UCSD-AML1 (cell line): ENCODE data around the gene RNF212B.

Experiments
- DNase-seq: peaks from one replicate; lab custom pipeline; 2025; ENCODE audit not compliant: unreplicated experiment; lab: John Stamatoyannopoulos, UW

RNF212B gene

DNA sequence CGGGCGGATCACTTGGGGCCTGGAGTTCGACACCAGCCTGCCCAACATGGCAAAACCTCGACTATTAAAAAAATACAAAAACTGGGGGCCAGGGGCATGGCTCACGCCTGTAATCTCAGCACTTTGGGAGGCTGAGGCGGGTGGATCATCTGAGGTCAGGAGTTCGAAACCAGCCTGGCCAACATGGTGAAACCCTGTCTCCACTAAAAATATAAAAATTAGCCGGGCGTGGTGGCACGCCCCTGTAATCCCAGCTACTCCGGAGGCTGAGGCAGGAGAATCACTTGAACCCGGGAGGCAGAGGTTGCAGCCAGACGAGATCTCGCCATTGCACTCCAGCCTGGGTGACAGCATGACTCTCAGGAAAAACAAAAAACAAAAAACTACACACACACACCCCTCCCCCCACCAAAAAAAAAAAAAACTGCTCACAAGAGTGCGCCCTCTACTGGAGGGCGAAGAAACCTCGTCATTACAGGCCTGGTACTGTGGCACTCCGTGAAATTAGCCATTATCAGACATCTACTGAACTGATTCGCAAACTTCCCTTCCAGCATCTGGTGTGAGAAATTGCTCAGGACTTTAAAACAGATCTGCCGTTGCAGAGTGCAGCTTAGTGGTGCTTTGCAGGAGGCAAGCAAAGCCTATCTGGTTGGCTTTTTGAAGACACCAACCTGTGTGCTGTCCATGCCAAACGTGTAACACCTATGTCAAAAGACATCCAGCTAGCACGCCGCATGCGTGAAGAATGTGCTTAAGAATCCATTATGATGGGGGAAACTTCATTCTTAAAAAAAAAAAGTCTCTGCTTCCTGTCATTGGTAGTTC lies 57.2 kb downstream of the RNF212B start:
- peak; percentile 45 for DNase-seq

DNA sequence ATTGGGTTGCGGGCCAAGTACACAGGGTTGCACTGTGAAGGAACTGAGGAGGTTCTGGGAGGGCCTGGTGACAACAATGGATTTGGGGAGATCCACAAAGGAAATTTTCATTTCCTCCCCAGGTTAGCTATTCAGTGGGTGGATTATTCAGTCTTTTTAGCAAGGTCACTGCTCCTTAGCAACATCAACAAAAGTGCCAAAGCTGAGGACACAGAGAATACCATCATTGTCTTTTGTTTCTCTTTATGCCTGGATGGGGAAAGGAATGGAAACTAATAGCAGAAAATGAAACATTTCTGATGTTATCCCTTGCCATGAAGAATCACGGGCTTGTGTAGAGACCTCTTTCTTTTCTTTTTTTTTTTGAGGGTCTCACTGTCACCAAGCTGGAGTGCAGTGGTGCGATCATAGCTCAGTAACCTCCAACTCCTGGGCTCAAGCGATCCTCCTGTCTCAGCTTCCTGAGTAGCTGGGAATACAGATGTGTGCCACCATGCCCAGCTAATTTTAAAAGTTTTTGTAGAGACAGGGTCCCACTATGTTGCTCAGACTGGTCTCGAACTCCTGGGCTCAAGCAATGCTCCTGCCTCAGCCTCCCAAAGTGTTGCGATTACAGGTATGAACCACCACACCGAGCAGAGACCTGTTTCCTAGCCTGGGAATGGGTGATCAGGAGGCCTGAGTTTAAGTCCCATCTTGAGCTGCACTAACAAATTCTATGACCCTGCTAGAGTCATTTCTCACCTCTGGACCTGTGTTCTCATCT lies 58.5 kb downstream of the RNF212B start:
- DNase-seq, result no peak

GRCh38 chr14:23297096-23297495 lies 59.4 kb downstream of the RNF212B start:
- DNase-seq, result no peak

GRCh38 chr14:23297611-23298277 lies 60.0 kb downstream of the RNF212B start:
- DNase-seq, result no peak

- DNase-seq, result no peak
Measured at GRCh38 chr14:23299211-23299957, 61.6 kb downstream of the RNF212B start.

DNA sequence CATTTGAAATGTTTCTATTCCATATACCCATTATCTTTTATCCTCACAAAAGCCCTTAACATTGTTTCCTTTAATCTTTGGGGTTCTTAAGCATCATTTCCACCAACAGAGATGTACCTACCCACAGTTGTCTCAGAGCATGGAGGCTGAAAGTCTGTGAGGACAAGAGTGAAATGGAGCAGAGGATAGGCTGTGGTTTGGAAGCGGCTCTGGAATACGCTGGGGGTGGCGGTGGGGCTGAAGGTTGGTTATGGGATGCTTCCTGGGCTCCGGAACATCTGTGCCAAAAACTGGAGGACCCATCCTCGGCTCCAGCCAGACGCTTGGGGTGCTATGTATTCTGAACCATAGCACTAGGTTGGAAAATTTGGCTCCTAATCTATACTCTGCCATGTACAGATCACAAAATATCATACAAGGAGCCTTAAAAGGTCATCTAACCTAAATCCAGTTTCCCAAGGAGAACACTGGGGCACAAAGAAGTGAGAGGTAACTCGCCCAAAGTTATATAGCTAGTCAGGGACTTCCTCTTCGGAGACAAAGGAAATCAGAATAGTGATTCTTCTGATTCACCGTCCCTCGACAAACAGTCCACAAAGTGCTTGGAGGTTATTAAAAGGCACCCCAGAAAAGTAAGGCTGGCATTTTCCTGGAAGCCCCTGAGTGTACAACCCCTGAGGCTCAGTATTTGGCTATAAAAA lies 62.4 kb downstream of the RNF212B start:
- DNase-seq, result no peak

DNA sequence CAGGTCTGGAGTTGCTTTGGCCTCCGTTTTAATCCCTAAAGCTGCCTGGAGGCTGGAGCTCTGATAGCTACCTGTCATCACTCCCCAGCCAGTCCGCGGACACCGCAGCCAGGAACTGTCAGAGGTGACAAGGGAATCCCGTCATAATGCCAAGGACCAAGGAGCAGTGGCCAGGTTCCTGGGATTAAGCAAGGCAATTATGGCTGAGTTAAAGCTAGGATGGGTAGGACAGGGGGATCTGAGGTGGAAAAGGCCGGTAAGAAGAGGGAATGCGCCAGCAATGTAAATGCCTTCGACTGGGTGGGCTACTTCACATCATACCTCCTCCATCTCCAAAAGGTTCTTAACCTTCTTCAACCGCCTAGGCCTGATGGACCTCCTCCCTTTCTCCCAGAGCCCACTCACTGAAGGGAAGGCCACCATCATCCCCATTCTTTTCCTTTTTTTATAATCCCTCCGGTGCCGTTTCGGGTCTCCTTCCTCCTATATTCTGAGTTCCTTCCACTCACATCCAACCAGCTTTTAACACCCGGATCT lies 63.0 kb downstream of the RNF212B start:
- DNase-seq, result peak; percentile 45

GRCh38 chr14:23301288-23301968 lies 63.7 kb downstream of the RNF212B start:
- DNase-seq, result peak; percentile 100

GRCh38 chr14:23301969-23302289 lies 64.2 kb downstream of the RNF212B start:
- DNase-seq, result no peak

GRCh38 chr14:23302290-23303225 lies 64.8 kb downstream of the RNF212B start, which contains the start of gene PPP1R3E:
PPP1R3E (minus strand) TSS chr14:23302859; CDS start chr14:23302576, 283 bp downstream.
- DNase-seq, result peak; percentile 68

GRCh38 chr14:23306412-23307145 lies 68.8 kb downstream of the RNF212B start, which contains the start of gene BCL2L2:
BCL2L2 (plus strand) TSS chr14:23306833; CDS start chr14:23307768, 935 bp downstream.
- peak; percentile 91 for DNase-seq

DNA sequence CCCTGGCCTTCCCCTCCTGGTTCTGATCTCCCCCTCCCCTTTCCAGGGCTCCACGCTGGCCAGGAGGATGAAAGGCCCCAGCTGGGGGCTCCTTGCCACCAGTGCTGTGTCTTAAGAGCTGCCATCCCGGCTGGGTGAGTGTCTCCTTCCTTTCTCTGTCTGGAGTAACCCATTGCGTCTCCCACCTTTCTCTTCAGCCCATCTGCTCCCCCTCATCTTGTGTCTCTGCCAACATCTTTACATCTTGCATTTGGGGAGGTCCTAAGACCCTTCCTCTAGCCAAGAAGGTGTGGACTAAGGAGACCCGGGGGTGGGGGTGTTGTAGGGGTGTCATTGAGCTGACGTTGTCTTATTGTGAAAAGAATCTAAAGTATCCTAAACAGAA lies 69.4 kb downstream of the RNF212B start:
- DNase-seq, result no peak

DNA sequence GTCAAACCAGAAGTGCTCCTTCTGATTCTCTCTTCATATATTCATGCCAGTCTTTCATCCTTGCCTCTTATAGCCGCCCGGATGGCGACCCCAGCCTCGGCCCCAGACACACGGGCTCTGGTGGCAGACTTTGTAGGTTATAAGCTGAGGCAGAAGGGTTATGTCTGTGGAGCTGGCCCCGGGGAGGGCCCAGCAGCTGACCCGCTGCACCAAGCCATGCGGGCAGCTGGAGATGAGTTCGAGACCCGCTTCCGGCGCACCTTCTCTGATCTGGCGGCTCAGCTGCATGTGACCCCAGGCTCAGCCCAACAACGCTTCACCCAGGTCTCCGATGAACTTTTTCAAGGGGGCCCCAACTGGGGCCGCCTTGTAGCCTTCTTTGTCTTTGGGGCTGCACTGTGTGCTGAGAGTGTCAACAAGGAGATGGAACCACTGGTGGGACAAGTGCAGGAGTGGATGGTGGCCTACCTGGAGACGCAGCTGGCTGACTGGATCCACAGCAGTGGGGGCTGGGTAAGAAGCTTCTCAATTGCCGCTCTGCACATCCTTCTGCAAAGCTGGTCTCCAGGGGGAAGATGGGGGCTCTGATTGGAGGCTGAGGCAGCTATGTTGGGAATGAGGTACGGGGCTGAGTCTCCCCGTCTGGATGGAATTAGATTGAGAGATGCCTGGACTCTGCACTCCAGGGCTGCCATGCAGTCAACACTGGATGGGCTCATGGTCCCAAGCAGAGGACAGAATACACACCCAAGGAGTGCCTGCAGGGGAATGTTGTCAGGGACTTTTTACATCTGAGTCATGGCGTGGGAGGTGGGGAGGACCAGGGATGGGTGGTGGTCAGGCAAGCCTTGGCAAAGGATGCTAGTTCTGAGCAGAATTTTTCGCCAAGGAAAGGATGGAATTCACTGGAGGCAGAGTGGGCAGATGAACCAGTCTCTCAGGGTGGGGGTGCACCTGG lies 70.2 kb downstream of the RNF212B start:
- no peak for DNase-seq

DNA sequence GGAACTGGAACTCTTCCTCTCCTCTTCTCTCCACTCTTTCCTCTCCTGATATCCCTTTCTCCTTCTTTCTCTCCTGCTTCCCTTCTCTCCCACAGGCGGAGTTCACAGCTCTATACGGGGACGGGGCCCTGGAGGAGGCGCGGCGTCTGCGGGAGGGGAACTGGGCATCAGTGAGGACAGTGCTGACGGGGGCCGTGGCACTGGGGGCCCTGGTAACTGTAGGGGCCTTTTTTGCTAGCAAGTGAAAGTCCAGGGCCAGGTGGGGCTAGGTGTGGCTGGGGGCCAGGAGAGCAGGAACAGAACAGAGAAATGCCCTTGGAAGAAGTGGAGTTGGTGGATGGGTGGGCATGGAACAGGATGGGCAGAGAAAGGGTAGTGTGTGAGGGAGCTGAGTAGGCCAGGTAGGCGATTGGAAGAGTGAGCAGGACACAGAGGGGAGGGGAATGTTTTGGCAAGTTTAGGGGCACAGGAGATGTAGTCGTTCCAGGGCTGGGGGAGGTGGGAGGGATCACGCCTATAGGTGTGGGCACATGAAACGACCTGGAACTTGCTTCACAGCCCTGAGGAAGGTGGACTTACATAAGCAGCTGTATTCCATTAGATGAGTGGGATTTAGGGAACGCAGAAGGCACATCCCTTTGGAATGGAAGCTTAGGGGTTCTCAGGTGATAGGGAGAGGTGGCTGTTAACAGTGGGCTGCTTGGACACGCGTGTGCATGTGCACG lies 71.1 kb downstream of the RNF212B start:
- DNase-seq, result no peak

DNA sequence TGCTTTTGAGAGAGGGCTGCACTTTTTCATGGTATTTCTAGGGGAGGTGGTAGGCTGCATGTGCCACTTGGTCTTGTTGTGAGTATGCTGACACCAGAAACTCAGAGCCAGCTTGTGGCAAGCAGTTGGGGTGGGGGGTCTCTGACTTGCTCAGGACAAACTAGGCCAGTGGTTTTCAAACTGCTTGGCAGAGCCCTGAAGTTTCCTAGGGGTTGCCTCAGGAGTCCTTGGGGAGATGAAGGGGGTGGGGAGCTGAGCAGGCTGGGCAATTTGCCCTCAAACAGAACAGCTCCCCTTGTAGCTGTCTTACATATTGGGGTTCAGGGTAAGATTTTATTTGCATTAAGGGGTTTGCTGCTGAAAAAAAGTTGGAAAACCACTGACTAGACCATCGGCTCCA lies 72.8 kb downstream of the RNF212B start:
- no peak for DNase-seq

DNA sequence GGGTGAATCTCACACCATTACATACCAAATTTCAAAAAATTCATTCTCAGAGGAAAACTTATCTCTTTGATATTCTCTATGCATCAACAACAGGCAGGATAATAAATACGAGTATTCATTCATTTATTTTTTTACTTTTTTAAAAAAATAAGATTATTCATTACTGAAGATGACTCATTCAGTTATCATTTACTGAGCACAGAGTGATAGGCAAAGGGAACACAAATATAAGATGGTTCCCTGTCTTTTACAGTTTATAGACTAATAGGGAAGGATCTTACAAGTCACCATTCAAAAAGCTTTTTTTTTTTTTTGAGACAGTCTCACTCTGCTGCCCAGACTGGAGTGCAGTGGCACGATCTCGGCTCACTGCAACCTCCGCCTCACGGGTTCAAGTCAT lies 78.6 kb downstream of the RNF212B start:
- no peak for DNase-seq
